VCaP (cell line): Measurements from ENCODE around the gene BHLHA15.

Experiments used
- H3K27ac ChIP-seq: fragments of 450-650 bp; 2 replicates; pipeline ENCODE4 v1.5.1; 2017
- TF ChIP-seq, protein P1 (sequence below): fragments of 450-650 bp; conservative IDR thresholded peaks from 2 replicates; pipeline ENCODE4 v1.5.1; 2017; ENCODE audit warnings: mild to moderate bottlenecking, moderate library complexity

BHLHA15 gene

DNA sequence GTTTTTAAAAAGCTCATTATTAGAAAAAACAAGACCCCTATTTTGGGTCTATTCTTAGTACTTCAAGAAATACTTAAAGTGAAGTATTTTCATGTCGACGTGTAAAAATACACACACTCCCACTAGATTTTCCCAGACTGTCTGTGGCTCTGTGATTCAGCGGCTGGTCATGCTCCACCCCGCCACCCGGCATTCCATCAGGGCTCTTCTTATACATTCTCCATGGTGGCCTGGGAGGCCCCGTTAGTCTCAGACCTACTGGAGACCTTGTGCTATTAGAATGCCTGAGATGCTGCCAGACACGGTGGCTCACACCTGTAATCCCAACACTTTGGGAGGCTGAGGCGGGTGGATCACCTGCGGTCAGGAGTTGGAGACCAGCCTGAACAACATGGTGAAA lies 27.7 kb downstream of the BHLHA15 start:
- no peak overlapping the region for H3K27ac ChIP-seq
- TF ChIP-seq, protein P1, sequence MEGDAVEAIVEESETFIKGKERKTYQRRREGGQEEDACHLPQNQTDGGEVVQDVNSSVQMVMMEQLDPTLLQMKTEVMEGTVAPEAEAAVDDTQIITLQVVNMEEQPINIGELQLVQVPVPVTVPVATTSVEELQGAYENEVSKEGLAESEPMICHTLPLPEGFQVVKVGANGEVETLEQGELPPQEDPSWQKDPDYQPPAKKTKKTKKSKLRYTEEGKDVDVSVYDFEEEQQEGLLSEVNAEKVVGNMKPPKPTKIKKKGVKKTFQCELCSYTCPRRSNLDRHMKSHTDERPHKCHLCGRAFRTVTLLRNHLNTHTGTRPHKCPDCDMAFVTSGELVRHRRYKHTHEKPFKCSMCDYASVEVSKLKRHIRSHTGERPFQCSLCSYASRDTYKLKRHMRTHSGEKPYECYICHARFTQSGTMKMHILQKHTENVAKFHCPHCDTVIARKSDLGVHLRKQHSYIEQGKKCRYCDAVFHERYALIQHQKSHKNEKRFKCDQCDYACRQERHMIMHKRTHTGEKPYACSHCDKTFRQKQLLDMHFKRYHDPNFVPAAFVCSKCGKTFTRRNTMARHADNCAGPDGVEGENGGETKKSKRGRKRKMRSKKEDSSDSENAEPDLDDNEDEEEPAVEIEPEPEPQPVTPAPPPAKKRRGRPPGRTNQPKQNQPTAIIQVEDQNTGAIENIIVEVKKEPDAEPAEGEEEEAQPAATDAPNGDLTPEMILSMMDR, result no peak

DNA sequence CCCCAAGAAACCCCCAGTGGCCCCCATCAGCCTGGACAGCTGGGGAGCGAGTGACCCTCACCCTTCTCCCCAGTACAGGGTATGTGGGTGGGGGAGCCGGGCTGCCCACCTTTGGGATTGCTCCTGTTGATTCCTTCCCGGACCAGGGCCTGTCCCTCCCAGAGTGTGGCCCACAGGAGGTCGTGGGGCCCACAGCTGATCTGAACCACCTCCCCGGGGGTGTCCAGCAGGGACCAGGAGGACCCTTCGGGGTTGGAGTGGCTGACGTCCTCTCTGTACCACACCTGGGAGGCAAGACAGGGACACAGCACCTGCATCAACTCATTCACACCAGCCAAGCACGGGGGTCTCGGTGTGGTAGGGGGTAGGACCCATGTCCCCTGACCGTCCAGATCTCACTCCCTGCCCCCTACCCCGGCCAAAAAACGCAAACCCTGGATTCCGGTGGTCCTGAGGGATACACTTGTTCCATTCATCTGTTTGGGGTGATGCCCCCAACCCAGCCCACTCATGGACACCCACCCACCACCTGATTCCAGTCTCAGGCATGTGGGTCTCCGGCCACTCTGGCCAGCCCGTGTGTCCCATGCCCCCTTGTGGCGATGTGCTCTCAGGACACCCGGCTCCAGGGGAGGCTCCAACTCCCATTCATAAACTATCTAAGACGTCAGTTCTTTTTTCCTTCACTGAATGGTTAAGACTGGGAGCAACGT lies 29.9 kb downstream of the BHLHA15 start:
- TF ChIP-seq, protein P1, result peak; percentile 98
- H3K27ac ChIP-seq, result no peak overlapping the region; the same call in 1 of the 2 replicates

DNA sequence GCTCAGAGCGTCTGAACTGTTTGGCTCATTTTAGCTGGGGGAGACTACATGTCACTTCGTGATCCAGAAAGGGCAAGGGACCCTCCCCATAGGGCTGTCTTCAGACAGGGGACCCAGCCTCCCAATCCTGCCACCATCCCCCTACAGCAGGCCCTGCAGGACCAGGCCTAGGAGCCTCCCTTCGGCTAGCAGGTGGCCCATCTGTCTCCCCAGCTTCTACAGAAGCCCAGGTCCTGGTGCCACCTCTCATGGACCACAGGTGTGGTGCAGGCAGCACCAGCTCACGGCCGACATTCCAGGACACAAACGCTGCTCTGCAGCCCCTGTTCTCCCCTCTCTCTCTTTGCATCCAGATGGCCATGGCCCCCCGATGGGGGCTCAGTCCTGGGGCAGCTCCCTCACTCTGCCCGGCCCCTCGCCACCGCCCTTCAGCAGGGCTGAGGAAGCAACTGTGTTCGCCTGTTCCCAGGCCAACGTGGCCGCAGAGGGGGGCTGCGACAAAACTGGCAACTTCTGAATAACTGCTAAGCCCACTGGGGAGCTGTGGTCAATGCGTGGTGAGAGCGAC lies 30.5 kb downstream of the BHLHA15 start:
- H3K27ac ChIP-seq, result no peak overlapping the region
- TF ChIP-seq, protein P1, result peak; percentile 59

DNA sequence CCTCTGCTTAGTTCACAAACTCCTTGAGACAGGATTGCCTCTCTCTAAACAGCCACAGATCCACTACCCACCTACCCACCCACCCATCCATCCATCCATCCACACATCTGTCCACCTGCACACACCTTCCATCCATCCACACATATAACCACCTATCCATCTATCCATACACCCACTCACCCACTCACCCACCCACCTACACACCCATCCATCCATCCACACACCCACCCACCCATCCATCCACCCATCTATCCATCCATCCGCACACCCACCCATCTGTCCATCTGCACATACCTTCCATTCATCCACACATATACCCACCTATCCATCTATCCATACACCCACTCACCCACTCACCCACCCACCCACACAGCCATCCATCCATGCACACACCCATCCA lies 31.1 kb downstream of the BHLHA15 start:
- TF ChIP-seq, protein P1, result no peak
- no peak overlapping the region for H3K27ac ChIP-seq

DNA sequence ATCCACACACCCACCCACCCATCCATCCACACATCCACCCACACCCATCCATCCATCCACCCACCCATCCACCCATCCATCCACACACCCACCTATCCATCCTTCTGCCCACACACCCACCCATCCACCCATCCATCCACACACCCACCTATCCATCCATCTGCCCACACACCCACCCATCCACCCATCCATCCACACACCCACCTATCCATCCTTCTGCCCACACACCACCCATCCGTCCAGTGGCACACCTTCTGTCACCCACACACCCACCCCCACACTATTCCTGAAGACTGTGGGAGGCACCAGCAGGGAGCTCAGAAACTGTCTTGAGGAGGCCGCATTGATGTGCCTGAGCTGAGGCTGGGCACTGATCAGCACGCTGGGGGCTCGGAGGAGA lies 31.7 kb downstream of the BHLHA15 start:
- H3K27ac ChIP-seq, result no peak overlapping the region
- TF ChIP-seq, protein P1, result no peak

DNA sequence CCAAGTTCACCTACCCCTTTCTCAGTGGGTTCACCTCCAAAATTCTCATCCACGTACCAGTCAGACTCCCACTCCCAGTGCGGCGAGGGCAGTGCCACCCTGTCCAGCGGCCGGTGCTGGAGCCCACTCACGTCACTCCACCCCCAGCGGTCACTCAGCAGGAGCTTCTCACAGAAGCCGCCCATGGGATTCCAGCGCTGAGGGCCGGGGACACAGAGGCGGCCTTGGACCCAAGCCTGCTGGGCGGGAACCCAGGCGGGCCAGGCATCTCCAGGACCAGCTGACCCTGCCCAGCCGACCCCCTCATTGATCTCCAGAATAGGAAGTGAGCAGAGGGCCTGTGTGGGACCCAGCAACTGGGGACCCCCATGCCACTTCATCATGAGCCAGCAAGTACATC lies 33.6 kb downstream of the BHLHA15 start:
- TF ChIP-seq, protein P1, result no peak
- H3K27ac ChIP-seq, result no peak overlapping the region

DNA sequence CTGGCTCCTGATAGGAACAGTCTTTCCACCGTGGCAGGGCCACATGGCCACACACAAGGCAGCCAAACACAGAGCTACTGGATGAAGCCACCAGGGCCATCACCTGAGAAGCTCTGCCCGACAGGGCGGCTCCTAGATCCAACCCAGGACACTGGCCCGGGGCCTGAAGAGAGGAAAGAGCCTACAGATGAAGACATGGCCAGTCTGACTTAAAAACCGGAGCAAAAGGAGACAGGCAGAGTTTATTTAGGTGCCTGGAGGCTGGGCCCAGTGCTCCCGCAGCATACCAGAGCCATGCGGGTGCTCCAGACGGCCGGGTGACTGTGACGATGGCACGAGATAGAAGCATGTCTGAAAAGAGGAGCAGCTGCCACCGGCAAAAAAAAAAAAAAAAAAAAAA lies 36.9 kb downstream of the BHLHA15 start:
- H3K27ac ChIP-seq, result no peak overlapping the region
- TF ChIP-seq, protein P1, result no peak
